Measurements from ENCODE around the gene NECAB3.
"Not testable (repeated sequence)": the region's sequence is repeated elsewhere in the genome, so short reads cannot be mapped to it uniquely, and the experiment has no call there.

NECAB3 gene, protein sequence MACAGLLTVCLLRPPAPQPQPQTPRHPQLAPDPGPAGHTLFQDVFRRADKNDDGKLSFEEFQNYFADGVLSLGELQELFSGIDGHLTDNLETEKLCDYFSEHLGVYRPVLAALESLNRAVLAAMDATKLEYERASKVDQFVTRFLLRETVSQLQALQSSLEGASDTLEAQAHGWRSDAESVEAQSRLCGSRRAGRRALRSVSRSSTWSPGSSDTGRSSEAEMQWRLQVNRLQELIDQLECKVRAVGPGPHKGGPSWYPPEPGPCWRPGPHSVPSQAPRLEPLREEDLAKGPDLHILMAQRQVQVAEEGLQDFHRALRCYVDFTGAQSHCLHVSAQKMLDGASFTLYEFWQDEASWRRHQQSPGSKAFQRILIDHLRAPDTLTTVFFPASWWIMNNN

DNA sequence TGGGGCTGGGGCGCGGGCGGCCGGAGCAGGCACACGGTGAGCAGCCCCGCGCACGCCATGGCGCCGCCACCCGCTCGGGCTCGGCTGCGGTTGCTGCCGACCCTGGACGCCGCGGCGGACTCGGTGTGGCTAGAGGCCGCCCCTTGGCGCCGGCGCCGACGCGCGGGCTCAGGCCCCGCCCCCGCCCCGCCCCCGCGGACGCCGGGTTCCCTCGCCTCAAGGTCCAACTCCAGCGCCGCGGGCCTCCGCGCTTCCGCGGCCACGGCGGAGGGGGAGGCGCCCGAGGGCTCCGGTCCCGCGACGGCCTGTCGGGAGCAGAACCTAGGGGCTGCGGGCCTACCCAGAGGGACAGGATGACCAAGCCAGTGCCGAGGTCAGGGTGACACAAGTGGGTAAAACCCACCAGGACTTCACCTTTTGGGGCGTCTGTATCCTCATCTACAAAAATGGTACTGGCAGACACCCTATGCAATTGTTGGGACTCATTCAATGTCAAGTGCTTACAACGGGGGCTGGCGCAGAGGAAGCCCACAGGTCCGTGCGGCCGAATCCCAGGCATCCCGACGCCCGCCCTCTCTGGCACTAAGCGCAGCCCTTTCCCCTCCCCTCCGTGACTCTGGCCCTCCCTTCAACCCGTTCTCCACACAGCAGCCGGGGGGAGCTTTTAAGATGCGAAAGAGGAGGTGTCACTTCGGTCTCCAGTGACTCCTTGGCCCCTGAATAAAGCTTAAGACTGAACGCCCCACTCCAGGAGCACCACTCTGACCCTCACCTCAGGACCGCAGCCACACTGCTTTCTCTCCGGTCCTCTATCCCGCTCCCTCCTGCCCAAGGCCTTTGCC, at the start of gene NECAB3:
Gene NECAB3 (minus strand): TSS at position 135 of the 842 bp plus-strand sequence. CDS start 76 bp downstream, at position 59.
- DNase-seq (ENCODE audit: low spot score): peak; percentile 95

DNA sequence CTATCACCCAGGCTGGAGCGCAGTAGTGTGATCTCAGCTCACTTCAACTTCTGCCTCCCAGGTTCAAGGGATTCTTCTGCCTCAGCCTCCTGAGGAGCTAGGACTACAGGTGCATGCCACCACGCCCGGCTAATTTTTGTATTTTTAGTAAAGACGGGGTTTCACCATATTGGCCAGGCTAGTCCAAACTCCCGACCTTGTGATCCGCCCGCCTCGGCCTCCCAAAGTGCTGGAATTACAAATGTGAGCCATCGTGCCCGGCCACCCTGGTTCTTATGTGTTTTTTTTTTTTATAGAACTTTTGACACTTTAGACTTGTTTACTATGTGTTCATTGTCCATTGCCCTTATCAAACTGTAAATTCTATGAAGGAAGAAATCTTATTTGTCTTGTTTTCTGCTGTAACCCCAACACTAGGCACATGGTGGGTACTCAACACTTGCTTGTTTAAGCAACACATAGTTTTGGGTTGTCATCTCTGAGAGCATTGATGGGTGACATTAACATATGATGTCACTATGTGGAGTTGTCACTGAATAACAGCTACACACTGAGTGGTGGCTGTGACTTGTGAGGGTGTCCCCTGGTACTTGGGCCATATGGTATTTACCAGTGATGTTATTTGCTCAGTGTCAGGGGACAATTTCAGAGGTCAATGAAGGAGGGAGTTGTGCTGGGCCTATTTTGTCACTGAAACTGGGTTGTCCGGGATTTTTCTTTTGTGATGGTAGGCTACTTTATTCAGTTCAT, 47.3 kb upstream of the NECAB3 start:
- DNase-seq (ENCODE audit: low spot score): no peak

DNA sequence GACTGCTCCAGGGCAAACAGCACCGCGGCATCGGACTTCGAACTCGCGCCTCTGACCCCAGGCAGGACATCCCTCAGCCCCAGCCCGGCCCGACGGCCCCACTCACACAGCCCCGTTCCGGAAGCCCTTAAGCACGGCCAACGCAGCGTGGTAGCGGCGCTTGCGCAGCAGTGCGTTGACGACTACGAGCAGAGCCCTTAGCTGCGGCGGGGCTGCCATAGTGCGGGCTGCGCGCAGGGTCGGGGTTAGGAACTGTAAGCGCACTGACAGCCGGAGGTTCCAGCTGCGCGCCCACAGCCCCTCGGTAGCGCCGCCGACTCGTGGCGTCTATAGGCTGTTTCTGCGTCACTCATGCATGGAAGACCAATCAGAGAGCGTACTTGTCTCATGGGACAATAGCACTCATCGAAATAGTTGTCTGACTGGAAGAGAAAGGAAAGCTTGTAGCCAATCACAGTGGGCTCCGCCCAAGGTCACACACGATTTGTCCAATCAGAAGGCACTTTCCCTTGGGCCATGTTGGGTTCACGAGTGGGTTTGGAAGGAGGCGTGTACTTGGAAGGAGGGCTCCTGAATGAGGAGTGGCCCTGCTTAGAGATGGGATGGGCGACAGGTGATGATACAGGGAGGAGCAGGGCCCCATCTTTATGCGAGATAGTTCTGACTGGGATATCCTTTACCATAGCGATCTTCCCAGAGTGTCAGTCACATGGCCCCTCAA, 45.9 kb upstream of the NECAB3 start, which contains the start of gene PXMP4:
Gene PXMP4 (minus strand): TSS at position 322 of the 721 bp plus-strand sequence. CDS start 103 bp downstream, at position 219.
- peak; percentile 98 for DNase-seq (ENCODE audit: low spot score)

DNA sequence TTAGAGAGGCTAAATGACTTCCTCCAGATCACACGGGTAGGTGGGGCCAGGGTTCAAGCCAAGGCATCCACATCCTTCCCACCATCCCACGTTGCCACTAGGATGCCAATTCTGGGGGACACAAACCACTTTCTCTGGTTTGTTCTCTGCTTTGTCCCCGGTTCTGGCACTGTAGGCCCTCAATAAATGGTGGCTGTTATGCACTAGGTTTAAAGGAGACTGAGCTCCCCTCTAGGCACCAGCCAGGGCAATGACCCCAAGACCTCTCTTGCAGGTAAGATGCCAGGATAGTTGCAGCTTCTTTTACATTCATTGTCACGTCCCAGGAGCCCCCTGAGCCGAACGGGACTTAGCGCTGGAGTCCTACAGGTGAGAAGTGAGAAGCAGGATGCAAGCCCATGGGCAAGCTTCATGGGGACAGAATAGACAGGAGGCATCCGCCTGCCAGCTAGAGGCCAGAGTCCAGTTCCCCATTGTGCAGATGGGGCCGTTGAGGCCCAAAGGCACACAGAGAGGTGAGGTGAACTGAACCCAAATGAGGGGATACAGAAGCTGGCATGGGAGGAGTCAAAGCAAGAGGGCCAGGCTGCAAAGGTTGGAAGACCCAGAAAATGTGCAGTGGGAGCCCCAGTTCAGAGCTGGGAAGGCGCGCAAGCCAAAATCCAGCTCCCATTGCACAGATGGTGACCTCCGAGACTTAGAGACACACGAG, 45.2 kb upstream of the NECAB3 start:
- DNase-seq (ENCODE audit: low spot score): no peak

DNA sequence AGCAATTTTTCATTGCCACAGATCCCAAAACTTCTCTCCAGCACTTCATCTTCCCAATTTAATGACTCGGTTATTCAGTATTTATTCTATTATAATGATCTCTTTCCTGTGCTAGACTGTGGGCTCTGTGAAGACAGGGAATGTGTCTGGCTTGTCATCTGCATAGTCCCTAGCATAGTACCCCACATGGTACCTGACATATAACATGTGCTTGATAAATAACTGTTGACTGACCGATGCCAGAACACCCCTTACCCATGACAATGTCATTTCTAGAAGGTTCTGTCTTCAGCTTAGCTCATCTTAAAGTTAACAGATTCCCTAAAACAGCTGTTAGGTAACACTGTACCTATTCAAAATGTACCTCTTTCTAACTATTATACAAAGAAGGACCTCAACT, 42.3 kb upstream of the NECAB3 start:
- DNase-seq (ENCODE audit: low spot score): no peak

DNA sequence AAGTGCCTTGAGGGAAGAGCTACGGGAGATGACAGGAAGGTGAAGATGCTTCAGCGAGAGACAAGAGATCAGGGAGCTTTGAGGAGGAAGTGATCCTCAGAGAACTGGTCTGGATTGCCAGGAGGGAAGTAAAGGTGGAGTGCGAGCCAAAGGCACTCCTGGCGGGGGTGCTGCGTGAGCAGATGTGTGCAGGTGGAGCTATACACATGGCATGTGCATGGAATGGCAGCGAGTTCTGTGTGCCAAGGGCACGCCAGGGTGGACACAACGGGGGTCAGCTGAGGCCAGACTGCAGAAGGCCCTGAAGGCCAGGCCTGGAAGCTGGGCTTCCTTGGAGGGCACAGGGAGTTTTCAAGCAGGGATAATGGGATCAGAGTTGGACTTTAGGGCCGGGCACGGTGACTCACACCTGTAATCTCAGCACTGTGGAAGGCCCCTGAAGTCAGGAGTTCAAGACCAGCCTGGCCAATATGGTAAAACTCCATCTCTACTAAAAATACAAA, 39.7 kb upstream of the NECAB3 start:
- DNase-seq (ENCODE audit: low spot score): no peak

DNA sequence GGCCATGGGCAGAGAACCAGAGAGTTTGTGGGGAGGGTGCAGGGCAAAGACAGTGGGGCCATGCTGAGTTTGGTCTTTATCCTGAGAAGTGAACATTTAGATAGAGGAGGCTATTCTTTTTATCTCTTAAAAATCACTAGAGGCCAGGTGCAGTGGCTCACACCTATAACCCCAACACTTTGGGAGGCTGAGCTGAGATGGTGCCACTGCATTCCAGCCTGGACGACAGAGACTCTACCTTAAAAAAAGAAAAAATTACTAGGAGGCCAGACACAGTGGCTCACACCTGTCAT, 37.2 kb upstream of the NECAB3 start:
- no peak for DNase-seq (ENCODE audit: low spot score)

DNA sequence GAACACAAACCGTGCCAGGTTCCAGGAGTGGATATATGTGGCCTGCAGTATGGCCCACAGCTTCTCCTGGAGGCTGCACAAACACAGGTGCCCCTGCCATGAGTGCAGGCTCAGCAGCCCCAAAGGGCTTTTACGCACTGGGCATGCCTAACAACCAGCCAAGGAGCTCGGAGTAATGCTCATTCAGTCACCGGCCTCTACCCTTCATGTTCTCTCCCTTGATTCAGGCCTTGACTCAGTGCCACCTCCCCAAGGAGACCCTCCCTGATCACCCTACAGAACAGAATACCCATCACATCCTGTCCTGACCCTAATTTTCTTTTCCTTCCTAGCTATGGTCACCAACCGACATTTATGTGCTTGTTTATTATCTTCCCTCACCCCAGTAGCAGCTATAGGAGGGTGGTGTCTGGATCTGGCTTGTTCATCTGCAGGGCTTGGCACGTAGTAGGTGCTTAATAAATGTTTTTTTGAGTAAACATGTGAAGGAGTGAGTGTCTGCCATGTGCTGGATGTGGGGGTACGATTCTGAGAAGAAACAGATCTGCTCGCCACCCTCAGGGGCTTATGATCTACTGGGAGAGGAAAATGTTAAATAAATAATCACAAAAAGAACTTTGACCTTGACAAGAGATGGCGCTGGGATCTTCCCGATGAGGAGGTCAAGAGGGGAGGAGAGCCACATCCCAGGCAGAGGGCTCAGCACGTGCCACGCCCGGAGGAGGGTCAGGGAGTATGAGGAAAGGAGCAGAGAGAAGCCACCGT, 36.6 kb upstream of the NECAB3 start:
- DNase-seq (ENCODE audit: low spot score): no peak

DNA sequence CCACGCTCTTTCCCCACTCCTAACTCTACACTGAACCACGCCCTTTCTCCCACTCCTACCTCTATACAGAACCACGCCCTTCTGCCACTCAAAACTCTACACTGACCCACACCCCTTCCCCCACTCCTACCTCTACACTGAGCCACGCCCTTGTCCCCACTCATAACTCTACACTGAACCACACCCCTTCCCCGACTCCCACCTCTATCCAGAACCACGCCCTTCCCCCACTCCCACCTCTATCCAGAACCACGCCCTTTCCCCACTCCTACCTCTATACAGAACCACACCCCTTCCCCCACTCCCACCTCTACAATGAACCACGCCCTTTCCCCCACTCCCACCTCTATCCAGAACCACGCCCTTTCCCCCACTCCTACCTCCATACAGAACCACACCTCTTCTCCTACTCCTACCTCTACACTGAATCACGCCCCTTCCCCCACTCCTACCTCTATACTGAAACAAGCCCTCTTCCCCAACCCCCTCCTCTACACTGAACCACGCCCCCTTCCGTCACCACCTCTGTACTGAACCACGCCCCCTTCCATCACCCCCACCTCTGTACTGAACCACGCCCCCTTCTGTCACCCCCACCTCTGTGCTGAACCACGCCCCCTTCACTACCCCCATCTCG, 35.8 kb upstream of the NECAB3 start:
- DNase-seq (ENCODE audit: low spot score): no peak

DNA sequence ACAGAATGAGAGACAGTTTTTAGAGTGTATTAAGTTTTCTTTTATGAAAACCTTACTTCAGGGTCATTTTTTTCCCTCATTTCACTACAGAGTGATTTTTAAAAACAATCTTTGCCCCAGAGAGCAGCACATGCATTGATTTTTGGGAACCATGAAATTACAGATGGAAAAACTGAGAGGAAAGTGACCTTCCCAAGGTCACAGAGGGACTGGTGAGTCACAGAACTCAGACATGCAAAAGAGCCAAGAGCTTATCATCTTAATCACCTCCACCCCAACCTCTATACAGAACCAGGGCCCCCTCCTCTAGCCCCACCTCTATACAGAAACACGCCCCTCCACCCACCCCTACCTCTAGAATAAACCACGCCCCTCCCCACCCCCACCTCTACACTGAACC, 35.2 kb upstream of the NECAB3 start:
- no peak for DNase-seq (ENCODE audit: low spot score)

DNA sequence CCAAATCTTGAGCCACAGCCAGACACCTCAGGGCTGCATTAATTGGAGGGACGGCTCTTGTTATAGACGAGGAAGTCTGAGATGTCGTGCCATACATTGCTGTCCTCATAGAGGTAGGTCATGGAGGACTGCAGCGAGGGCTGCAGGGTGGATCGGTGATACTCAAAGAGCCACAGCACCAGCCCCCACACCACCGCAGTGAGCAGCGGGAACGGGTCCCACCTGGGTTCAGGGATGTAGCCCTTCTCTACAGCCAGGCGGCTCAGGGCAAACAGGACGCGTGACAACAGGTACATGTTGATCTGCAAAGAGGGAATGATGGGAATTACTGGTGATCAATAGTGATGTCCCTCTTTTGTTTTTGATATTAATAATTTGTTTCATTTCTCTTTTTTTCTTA, 33.4 kb upstream of the NECAB3 start:
- DNase-seq (ENCODE audit: low spot score): no peak

DNA sequence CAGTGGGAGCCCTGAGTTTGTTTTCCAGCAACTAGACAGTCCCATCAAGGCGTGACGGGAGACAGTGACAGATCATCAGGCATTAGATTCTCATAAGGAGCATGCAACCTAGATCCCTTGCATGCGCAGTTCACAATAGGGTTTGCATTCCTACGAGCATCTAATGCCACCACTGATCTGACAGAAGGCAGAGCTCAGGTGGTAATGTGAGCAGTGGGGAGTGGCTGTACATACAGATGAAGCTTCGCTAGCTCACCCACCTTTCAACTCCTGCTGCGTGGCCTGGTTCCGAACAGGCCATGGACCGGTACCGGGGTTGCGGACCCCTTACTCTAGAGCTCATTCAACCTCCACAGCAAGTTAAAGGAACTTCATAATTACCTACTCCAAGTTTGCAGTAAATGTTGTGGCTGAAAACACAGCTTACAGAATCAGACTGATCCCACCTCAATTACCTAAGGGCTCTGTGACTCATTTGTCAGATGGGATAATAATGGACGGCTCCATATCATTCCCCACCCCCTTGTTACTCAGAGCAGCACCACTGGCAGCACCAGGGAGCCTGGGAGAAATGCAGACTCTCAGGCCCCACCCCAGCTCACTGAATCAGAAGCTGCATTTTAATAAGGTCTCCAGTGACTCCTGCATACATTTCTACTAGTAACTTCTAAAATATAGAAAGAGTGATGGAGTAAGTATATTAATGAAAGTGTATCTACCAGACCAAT, 30.1 kb upstream of the NECAB3 start:
- DNase-seq (ENCODE audit: low spot score): no peak

DNA sequence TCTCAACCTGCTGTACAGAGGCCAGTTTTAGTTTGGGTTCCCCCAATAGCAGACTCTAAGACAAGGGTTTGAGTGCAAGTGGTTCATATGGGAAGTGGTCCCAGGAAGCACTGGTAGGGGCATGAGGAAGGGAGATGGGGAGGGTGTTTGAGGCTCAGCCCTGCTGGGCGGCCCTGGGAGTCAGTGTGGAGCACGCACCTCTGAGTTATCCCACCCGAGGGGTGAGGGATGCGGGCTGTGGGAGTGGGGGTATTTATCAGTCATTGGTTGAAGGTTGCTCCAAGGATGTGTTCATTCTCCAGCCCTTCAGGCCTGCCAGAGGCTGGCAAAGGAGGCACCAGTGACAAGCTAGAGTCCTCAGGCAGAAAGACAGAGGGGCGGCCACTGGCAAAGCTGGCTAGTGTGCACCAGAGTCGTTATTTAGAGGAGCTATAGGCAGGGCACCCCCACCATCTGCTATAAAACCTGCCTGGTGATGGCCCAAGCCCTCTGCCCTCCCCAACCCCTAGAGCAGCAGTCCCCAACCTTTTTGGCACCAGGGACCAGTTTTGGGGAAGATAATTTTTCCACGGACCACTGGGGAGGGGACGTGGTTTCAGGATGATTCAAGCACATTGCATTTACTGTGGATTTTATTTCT, 29.4 kb upstream of the NECAB3 start:
- DNase-seq (ENCODE audit: low spot score): no peak

DNA sequence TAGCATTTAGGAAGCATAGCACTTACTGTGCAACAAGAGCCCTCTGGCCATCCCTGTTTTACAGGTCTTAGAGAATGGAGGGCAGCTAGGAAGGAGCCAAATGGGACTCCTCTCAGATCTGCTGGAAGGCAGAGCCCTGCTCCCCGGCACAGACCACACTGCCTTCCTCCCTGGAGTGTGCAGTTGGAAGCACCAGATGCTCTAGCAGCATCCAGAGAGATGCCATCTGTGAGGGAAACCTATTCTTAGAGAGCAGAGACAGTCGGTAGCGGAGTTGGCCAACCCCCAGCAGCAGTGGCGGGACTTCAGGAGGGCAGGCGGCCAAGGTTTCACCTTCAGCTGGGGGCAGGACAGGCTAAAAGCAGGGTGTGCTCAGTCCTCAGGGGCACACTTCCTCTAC, 28.6 kb upstream of the NECAB3 start:
- no peak for DNase-seq (ENCODE audit: low spot score)

DNA sequence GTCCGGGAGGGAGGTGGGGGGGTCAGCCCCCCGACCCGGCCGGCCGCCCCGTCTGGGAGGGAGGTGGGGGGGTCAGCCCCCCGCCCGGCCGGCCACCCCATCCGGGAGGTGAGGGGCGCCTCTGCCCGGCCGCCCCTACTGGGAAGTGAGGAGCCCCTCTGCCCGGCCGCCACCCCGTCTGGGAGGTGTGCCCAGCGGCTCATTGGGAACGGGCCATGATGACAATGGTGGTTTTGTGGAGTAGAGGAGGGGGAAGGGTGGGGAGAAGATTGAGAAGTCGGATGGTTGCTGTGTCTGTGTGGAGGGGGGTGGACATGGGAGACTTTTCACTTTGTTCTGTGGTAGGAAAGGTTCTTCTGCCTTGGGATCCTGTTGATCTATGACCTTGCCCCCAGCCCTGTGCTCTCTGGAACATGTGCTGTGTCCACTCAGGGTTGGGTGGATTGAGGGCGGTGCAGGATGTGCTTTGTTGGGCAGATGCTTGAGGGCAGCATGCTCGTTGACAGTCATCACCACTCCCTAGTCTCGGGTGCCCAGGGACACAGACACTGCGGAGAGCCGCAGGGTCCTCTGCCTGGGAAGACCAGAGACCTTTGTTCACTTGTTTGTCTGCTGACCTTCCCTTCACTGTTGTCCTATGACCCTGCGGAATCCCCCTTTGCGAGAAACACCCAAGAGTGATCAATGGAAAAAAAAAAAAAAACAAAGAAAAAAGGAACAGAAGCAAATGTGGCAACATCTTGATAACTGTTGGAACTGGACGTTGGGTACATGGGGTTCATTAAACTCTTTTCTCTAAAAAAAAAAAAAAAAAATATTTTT, 27.6 kb upstream of the NECAB3 start:
- no peak for DNase-seq (ENCODE audit: low spot score)

DNA sequence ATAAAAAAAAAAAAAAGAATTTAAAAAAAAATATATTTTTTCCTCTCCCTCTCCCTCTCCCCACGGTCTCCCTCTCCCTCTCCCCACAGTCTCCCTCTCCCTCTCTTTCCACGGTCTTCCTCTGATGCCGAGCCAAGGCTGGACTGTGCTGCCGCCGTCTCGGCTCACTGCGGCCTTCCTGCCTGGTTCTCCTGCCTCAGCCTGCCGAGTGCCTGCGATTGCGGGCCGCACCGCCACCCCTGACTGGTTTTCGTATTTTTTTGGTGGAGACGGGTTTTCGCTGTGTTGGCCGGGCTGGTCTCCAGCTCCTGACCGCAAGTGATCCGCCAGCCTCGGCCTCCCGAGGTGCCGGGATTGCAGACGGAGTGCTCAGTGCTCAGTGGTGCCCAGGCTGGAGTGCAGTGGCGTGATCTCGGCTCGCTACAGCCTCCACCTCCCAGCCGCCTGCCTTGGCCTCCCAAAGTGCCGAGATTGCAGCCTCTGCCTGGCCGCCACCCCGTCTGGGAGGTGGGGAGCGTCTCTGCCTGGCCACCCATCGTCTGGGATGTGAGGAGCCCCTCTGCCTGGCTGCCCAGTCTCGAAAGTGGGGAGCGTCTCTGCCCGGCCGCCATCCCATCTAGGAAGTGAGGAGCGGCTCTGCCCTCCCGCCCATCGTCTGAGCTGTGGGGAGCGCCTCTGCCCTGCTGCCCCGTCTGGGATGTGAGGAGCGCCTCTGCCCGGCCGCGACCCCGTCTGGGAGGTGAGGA, 26.6 kb upstream of the NECAB3 start:
- not testable (repeated sequence) for DNase-seq (ENCODE audit: low spot score)

DNA sequence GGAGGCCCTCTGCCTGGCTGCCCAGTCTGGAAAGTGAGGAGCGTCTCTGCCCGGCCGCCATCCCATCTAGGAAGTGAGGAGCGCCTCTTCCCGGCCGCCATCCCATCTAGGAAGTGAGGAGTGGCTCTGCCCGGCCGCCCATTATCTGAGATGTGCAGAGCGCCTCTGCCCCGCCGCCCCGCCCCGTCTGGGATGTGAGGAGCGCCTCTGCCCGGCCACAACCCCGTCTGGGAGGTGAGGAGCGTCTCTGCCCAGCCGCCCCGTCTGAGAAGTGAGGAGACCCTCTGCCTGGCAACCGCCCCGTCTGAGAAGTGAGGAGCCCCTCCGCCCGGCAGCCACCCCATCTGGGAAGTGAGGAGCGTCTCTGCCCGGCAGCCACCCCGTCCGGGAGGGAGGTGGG, 24.7 kb upstream of the NECAB3 start:
- DNase-seq (ENCODE audit: low spot score): not testable (repeated sequence)
